Left renal pelvis (tissue), 4 donors: Measurements from ENCODE around the gene PCDH1. TPM values are rescaled to one million over a fixed set of nuclear protein-coding genes. Genes with fewer than 3 reads are reported as not detected.

Source experiments
- DNase-seq, 4 donors: peaks; one replicate each; pipeline ENCODE4 v3.0.0-alpha.2; 2013; ENCODE audit warnings: low read depth in 4 of 4, low spot score in 3 of 4
- polyA plus RNA-seq, 4 donors: library from polyadenylated mRNA; unstranded; fragments of 120-200 nt; gene quantifications; one replicate each; pipeline ENCODE4 v1.2.1, GENCODE V29; 2013; ENCODE audit not compliant: insufficient read length in 4 of 4

The PCDH1 gene
- polyA plus RNA-seq, 4 donors: 8.8 to 24.9 (median 23.2) TPM

- DNase-seq: no peak
Observed at GRCh38 chr5:141857226-141857625, 21.0 kb downstream of the PCDH1 start.

- DNase-seq: no peak
Observed at GRCh38 chr5:141856037-141856790, 22.0 kb downstream of the PCDH1 start.

- DNase-seq: no peak
Observed at GRCh38 chr5:141855265-141856036, 22.8 kb downstream of the PCDH1 start.

GRCh38 chr5:141853895-141854626, 24.1 kb downstream of the PCDH1 start:
- no peak for DNase-seq

GRCh38 chr5:141852448-141852847, 25.8 kb downstream of the PCDH1 start:
- no peak for DNase-seq

GRCh38 chr5:141851195-141851874, 26.9 kb downstream of the PCDH1 start:
- no peak for DNase-seq

GRCh38 chr5:141850786-141851185, 27.4 kb downstream of the PCDH1 start:
- DNase-seq: no peak

- no peak for DNase-seq
Observed at GRCh38 chr5:141850244-141850768, 27.9 kb downstream of the PCDH1 start.

- peak; percentile 66 to 78 (median 74) for DNase-seq
Observed at GRCh38 chr5:141849415-141850243, 28.6 kb downstream of the PCDH1 start.

- DNase-seq: no peak
Observed at GRCh38 chr5:141848744-141849414, 29.3 kb downstream of the PCDH1 start.

- DNase-seq: no peak
Observed at GRCh38 chr5:141846031-141846430, 32.2 kb downstream of the PCDH1 start.

- no peak for DNase-seq
Observed at GRCh38 chr5:141845371-141845851, 32.8 kb downstream of the PCDH1 start.

GRCh38 chr5:141844414-141845097, 33.7 kb downstream of the PCDH1 start:
- no peak for DNase-seq

- no peak for DNase-seq
Observed at GRCh38 chr5:141843156-141843927, 34.9 kb downstream of the PCDH1 start.

- DNase-seq: no peak
Observed at GRCh38 chr5:141841378-141842180, 36.6 kb downstream of the PCDH1 start.

GRCh38 chr5:141840826-141841360, 37.3 kb downstream of the PCDH1 start:
- DNase-seq: no peak
